HUES48 (cell line): ENCODE measurements around the gene TWIST2.

ENCODE experiments used
- H3K27ac ChIP-seq: one replicate; pipeline ENCODE4 v1.7.0; 2013; ENCODE audit warnings: low read depth, low read length, inconsistent platforms
- H3K27me3 ChIP-seq: 2 replicates; pipeline ENCODE4 v1.6.1; 2013; ENCODE audit warnings: mild to moderate bottlenecking, low read length; ENCODE audit not compliant: control insufficient read depth, insufficient read depth
- H3K36me3 ChIP-seq: 2 replicates; pipeline ENCODE4 v1.6.1; 2013; ENCODE audit warnings: low read length; ENCODE audit not compliant: control insufficient read depth, insufficient read depth
- H3K4me1 ChIP-seq: 2 replicates; pipeline ENCODE4 v1.6.1; 2013; ENCODE audit warnings: mild to moderate bottlenecking, low read length; ENCODE audit not compliant: control insufficient read depth, insufficient read depth
- H3K4me3 ChIP-seq: 2 replicates; pipeline ENCODE4 v1.5.1; 2013; ENCODE audit warnings: mild to moderate bottlenecking, low read depth, low read length
- H3K9ac ChIP-seq: 2 replicates; pipeline ENCODE4 v1.6.1; 2013; ENCODE audit warnings: mild to moderate bottlenecking, low read depth, low read length, moderate library complexity
- H3K9me3 ChIP-seq: 2 replicates; pipeline ENCODE4 v1.6.1; 2013; ENCODE audit warnings: low read length; ENCODE audit not compliant: control insufficient read depth, insufficient read depth

Gene TWIST2

GRCh38 chr2:238891457-238892203, 43.7 kb downstream of the TWIST2 start:
- Histone ChIP-seq H3K9me3 (no peaks in the 10 kb centered on the region), H3K9ac (no peak overlapping the region), H3K36me3 (no peaks in the 10 kb centered on the region), H3K27ac (no peak overlapping the region), H3K27me3 (no peaks in the 10 kb centered on the region), H3K4me3 (no peak overlapping the region), H3K4me1 (peaks cover 11% of the 10 kb centered on the region)

- Histone ChIP-seq H3K27ac (no peak overlapping the region), H3K9me3 (no peaks in the 10 kb centered on the region), H3K36me3 (no peaks in the 10 kb centered on the region), H3K9ac (no peak overlapping the region), H3K4me3 (no peak overlapping the region), H3K4me1 (peaks cover 11% of the 10 kb centered on the region), H3K27me3 (no peaks in the 10 kb centered on the region)
Observed at GRCh38 chr2:238892204-238892500, 44.3 kb downstream of the TWIST2 start.

GRCh38 chr2:238892796-238893195, 44.9 kb downstream of the TWIST2 start:
- H3K4me3 ChIP-seq = no peak overlapping the region
- peaks cover 11% of the 10 kb centered on the region for H3K4me1 ChIP-seq
- H3K9ac ChIP-seq = no peak overlapping the region
- H3K36me3 ChIP-seq = no peaks in the 10 kb centered on the region
- H3K9me3 ChIP-seq = no peaks in the 10 kb centered on the region
- H3K27me3 ChIP-seq = no peaks in the 10 kb centered on the region
- H3K27ac ChIP-seq = no peak overlapping the region

- Histone ChIP-seq H3K36me3 (no peaks in the 10 kb centered on the region), H3K4me3 (no peak overlapping the region), H3K27ac (no peak overlapping the region), H3K27me3 (no peaks in the 10 kb centered on the region), H3K9me3 (no peaks in the 10 kb centered on the region), H3K4me1 (peaks cover 11% of the 10 kb centered on the region), H3K9ac (no peak overlapping the region)
Observed at GRCh38 chr2:238893349-238894000, 45.6 kb downstream of the TWIST2 start.

- Histone ChIP-seq H3K27me3 (no peaks in the 10 kb centered on the region), H3K9ac (no peak overlapping the region), H3K36me3 (no peaks in the 10 kb centered on the region), H3K9me3 (no peaks in the 10 kb centered on the region), H3K4me3 (no peak overlapping the region), H3K4me1 (peaks cover 11% of the 10 kb centered on the region), H3K27ac (no peak overlapping the region)
Observed at GRCh38 chr2:238894226-238894949, 46.5 kb downstream of the TWIST2 start.

GRCh38 chr2:238894950-238895298, 47.0 kb downstream of the TWIST2 start:
- Histone ChIP-seq H3K4me3 (no peak overlapping the region), H3K4me1 (peaks cover 11% of the 10 kb centered on the region), H3K27ac (no peak overlapping the region), H3K36me3 (no peaks in the 10 kb centered on the region), H3K9ac (no peak overlapping the region), H3K27me3 (no peaks in the 10 kb centered on the region), H3K9me3 (no peaks in the 10 kb centered on the region)

GRCh38 chr2:238895361-238895882, 47.5 kb downstream of the TWIST2 start:
- Histone ChIP-seq H3K4me3 (no peak overlapping the region), H3K9ac (no peak overlapping the region), H3K27me3 (no peaks in the 10 kb centered on the region)

GRCh38 chr2:238895891-238896600, 48.2 kb downstream of the TWIST2 start:
- Histone ChIP-seq H3K27me3 (no peaks in the 10 kb centered on the region), H3K9ac (no peak overlapping the region), H3K36me3 (no peaks in the 10 kb centered on the region), H3K4me3 (no peak overlapping the region), H3K9me3 (no peaks in the 10 kb centered on the region), H3K27ac (peak overlapping the region; percentile 55), H3K4me1 (peaks cover 11% of the 10 kb centered on the region)

More at GRCh38 chr2:238895361-238895882, 47.5 kb downstream of the TWIST2 start:
- no peaks in the 10 kb centered on the region for H3K36me3 ChIP-seq
- H3K9me3 ChIP-seq = no peaks in the 10 kb centered on the region
- peaks cover 11% of the 10 kb centered on the region for H3K4me1 ChIP-seq
- H3K27ac ChIP-seq = peak overlapping the region; percentile 55

GRCh38 chr2:238896641-238897040, 48.8 kb downstream of the TWIST2 start:
- Histone ChIP-seq H3K4me3 (no peak overlapping the region), H3K4me1 (peaks cover 11% of the 10 kb centered on the region), H3K9ac (no peak overlapping the region), H3K27ac (no peak overlapping the region), H3K27me3 (no peaks in the 10 kb centered on the region), H3K9me3 (no peaks in the 10 kb centered on the region), H3K36me3 (no peaks in the 10 kb centered on the region)

- H3K36me3 ChIP-seq = no peaks in the 10 kb centered on the region
- H3K27ac ChIP-seq = no peak overlapping the region
- peaks cover 11% of the 10 kb centered on the region for H3K4me1 ChIP-seq
- H3K27me3 ChIP-seq = no peaks in the 10 kb centered on the region
- H3K9me3 ChIP-seq = no peaks in the 10 kb centered on the region
- H3K9ac ChIP-seq = no peak overlapping the region
- no peak overlapping the region for H3K4me3 ChIP-seq
Observed at GRCh38 chr2:238897122-238897880, 49.4 kb downstream of the TWIST2 start.
